Left cardiac atrium (tissue), 4 donors: ENCODE results near the gene EXOC3. TPM values are rescaled to one million over a fixed set of nuclear protein-coding genes. Genes with fewer than 3 reads are reported as not detected.
A peak's percentile ranks its signal among the peaks of the same experiment; 100 is the strongest.
"Not testable (repeated sequence)": the region's sequence is repeated elsewhere in the genome, so short reads cannot be mapped to it uniquely, and the experiment has no call there.

Experiments
- ATAC-seq, 2 donors: fragments of 200-7000 bp; cut with Tn5 transposase; one replicate each; pipeline ENCODE4 v1.9.1; 2020; ENCODE audit warnings: mild to moderate bottlenecking in 2 of 2, moderate library complexity in 2 of 2
- DNase-seq: peaks from one replicate; pipeline ENCODE4 v3.0.0-alpha.2; 2020
- intact Hi-C, 2 donors: fragments of 100-400 bp; cut with DNase I; formaldehyde crosslinking; loops; one replicate each; pipeline versions ENCODE4 v1.14.1 to v1.15.1; 2022 to 2023
- total RNA-seq, 2 donors: library from RNA; stranded (reverse); fragmentation: NEBNext Ultra II Directional; extraction: Animal tissue kit (Norgen Biotek cat#: 25700); gene quantifications; one replicate each; pipeline ENCODE4 v1.2.1, GENCODE V29; 2021
- donor health status: DM: no; HTN: yes; CAD: no.
- donor health status: DM: no; HTN: yes; CAD: no; lungs with severe emphysema.
- donor health status: DM: yes; HTN: yes; CAD: no.
- donor health status: Dilated cardiomyopathy.

EXOC3 gene
- total RNA-seq, 2 donors from 2014 or later = 41.4 to 42.3 TPM

- no peak for ATAC-seq
- intact Hi-C loops = no loop called here
- no peak for DNase-seq
Observed at GRCh38 chr5:405421-405820, 37.6 kb upstream of the EXOC3 start.

DNA sequence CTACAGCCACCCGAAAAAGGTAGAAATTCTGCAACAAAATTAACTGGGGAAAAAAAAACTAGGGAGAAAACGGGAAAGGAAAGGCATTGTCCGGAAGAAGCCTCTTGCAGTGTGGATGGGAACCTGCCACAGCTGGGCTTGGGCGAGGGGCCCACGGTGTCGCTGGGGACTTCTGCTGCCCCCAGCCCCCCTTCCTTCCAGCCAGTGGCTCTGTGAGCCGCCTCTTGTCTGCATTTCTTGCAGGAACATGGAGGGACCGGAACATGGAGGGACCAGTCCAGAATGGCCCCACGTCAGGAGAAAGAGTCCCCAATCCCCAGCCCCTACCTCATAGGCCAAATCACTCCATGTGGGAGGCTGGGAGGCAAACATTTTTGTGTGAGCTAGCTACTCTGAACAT lies 36.9 kb upstream of the EXOC3 start:
- ATAC-seq (no peak), DNase-seq (no peak)
- intact Hi-C loops = no loop called here

GRCh38 chr5:407051-407450 lies 35.9 kb upstream of the EXOC3 start:
- no peak for DNase-seq
- intact Hi-C loops = no loop called here
- no peak for ATAC-seq

- intact Hi-C loops = no loop called here
- no peak for ATAC-seq
Observed at GRCh38 chr5:407801-408268, 35.1 kb upstream of the EXOC3 start.

GRCh38 chr5:410911-411517 lies 32.0 kb upstream of the EXOC3 start:
- intact Hi-C loops = no loop called here
- DNase-seq (no peak), ATAC-seq (no peak)

More at GRCh38 chr5:407801-408268, 35.1 kb upstream of the EXOC3 start:
- DNase-seq = no peak

DNA sequence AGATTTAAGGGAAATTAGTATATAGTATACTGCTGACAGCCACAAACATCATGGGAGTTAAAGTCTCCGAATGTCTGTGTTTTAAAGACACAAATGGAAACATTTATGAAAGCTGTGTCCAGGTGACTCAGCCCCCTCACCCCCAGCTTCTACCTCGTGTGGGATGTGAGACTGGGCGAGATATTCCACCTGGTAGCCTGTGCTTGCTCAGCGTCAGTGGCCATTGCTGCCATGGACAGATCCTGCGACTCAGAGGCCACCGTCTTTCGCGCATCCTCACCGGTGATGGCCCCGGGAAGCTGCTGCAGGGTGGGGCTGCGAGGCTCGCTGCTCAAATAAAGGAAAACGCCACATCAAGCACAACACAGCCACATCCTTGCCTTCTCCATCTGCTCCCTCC lies 31.2 kb upstream of the EXOC3 start:
- DNase-seq (no peak), ATAC-seq (no peak)
- intact Hi-C loops = no loop called here

GRCh38 chr5:414991-415927 lies 27.7 kb upstream of the EXOC3 start:
- intact Hi-C loops = not testable (repeated sequence)
- peak in 1 of 2 donors; percentile 95 for ATAC-seq
- DNase-seq = peak; percentile 91

DNA sequence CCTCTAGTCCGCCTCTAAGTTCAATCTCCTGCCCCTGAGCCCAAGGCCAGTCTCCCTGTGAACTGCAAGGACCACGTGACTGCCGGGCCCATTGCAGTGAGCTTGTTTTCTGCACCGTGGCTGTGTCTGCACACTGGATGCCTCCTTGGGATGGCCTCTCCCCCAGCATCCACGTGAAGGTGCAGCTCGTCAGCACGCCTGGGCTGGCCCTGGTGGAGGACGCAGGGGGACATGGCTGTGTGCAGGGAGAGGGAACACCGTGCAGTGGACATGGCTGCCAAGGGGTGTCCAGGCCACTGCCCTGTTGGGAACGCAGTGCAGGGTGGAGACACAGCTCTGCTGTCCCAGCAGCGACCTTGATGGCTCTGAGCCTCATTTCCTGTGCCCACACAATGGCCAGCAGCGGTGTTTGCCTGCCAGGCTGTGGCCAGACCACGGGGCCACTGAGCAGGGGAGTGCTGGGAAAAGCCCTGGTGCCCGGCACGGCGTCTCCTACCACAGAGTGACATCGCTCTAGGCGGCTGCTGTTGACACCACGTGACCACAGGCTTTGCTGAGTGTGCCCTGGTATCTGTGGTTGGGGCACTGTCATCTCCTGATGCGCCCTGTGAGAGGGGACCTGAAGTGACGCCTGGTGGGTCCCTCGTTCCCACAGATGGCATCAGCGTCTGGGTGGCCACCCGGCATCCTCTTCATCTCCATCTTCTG lies 26.9 kb upstream of the EXOC3 start:
- peak in 1 of 2 donors; percentile 48 for ATAC-seq
- intact Hi-C loops = no loop called here
- peak; percentile 12 for DNase-seq

GRCh38 chr5:416636-416960 lies 26.4 kb upstream of the EXOC3 start:
- intact Hi-C loops = no loop called here
- DNase-seq (no peak), ATAC-seq (no peak)

DNA sequence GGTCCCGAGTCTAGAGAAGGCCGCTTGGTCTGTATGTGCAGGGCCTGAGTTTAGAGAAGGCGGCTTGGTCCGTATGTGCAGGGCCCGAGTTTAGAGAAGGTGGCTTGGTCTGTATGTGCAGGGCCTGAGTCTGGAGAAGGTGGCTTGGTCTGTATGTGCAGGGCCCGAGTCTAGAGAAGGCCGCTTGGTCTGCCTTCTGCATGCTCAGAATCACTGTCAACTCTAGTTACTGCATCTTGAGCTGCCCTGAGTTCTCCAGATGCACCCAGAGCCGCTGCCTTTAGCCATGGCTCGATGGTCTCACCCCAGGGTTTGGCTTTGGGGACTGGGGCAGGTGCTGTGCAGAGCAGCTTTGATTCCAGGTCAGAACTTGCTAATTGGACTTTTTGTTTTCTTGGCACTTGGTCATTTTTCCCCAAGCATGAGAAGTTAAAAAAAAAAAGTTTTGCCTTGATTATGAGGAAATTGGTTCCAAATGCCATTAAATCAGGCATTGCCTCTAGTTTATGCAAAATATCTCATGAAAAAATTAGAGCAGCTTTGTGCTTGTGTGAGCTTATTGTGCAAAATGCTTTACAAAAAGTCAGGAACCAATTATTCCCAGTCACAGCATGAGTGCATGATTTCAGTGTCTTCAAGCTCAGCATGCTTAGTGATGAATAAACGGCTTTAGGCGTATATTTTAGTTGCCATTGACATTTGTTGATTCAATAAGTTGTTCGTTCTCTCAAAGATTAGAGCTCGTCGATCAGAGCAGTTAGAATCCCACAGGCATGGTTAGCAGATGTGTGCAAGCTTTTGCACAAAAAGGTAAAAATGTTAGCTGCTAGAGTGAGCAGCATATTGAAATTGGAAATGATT lies 25.4 kb upstream of the EXOC3 start:
- DNase-seq = no peak
- ATAC-seq = no peak

GRCh38 chr5:418162-419121 lies 24.5 kb upstream of the EXOC3 start:
- DNase-seq = peak; percentile 10
- no peak for ATAC-seq
- intact Hi-C loops = no loop called here

More for the DNA sequence above, 25.4 kb upstream of the EXOC3 start:
- intact Hi-C loops = no loop called here

- intact Hi-C loops = no loop called here
- ATAC-seq (no peak), DNase-seq (no peak)
Observed at GRCh38 chr5:419970-420369, 23.0 kb upstream of the EXOC3 start.

DNA sequence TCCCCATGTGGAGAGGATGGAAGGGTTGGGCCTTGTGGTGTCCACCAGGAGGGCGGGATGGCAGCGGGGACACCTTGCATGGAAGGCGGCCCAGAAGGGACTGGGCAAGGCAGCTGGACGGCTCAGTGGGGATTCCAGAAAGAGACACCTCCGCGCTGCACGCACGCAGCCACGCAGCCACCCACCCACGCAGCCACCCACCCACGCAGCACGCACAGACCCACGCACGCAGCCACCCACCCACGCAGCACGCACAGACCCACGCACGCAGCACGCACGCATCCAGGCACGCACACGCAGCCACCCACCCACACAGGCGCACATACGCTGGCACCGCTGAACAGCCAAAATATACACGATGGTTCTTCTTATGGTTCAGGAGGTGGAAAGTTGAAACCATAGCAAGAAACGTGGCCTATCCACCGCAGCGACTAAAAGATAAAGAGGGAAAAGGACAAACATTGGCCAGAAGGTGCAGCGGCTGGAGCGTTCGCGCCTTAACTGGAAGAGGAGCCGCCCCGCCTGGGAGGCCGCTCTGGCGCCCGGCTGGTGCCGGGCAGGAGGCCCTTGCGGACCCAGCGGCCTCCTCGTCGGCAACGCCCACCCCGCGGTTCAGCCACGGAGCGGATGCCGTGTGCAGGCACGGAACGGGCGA lies 22.2 kb upstream of the EXOC3 start:
- intact Hi-C loops = no loop called here
- ATAC-seq = no peak
- peak; percentile 19 for DNase-seq

DNA sequence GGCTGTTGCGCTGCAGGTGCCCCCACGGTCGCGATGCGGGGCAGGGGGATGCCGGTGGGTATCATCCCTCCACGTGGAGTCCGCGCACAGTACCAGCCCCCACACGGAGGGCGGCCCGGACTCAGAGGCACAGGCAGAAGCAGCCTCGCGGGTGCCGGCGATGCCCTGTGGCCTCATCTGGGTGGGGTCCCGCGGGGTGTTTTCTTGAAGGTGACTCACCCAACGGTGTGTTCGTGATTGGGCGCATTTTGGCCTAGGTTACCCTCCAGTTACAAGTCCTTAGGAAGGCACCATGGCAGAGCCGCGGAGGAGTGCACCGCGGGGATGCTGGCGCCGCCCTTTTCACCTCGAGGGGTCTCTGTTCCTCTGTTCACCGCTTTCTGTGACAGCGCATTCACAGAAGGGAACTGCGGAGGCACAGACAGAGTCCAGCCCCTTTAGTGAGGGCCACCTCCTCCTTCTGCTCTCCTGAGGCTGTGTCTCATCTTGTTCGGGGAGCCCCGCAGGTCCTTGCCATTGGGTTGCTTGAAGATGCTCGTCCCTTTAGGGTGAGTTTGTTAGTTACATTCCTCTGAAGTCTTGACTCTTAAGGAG lies 21.6 kb upstream of the EXOC3 start:
- intact Hi-C loops = no loop called here
- DNase-seq (no peak), ATAC-seq (no peak)

- ATAC-seq (no peak), DNase-seq (no peak)
- intact Hi-C loops = no loop called here
Observed at GRCh38 chr5:421901-422300, 21.1 kb upstream of the EXOC3 start.

- ATAC-seq (no peak), DNase-seq (peak; percentile 16)
- intact Hi-C loops = no loop called here
Observed at GRCh38 chr5:422323-423232, 20.4 kb upstream of the EXOC3 start.
